MM.1S (cell line): ENCODE results near the gene SPTSSB.

Experiments
- DNase-seq: peaks from one replicate; pipeline ENCODE4 v3.0.0-alpha.2; 2015
- H2AFZ ChIP-seq: fragments of 300-600 bp; sonication (generic); 2 replicates; pipeline ENCODE4 v1.6.0; 2016; ENCODE audit warnings: antibody characterized with exemption, low read length
- H3F3A ChIP-seq: fragments of 300-600 bp; sonication (generic); 2 replicates; pipeline ENCODE4 v1.6.1; 2016; ENCODE audit warnings: mild to moderate bottlenecking, antibody characterized with exemption, low read length, moderate library complexity, mixed read lengths; ENCODE audit not compliant: insufficient read depth
- H3K27ac ChIP-seq: fragments of 300-600 bp; sonication (generic); 2 replicates; pipeline ENCODE4 v1.5.1; 2016; ENCODE audit warnings: mild to moderate bottlenecking, low read length
- H3K27me3 ChIP-seq: fragments of 300-600 bp; sonication (generic); replicated peaks from 2 replicates; pipeline ENCODE4 v1.6.0; 2016; ENCODE audit warnings: low read length; ENCODE audit not compliant: insufficient read depth
- H3K36me3 ChIP-seq: fragments of 300-600 bp; sonication (generic); replicated peaks from 2 replicates; pipeline ENCODE4 v1.6.1; 2016; ENCODE audit warnings: mild to moderate bottlenecking, low read length, mixed read lengths; ENCODE audit not compliant: insufficient read depth
- H3K4me1 ChIP-seq: fragments of 300-600 bp; sonication (generic); 2 replicates; pipeline ENCODE4 v1.6.1; 2016; ENCODE audit warnings: low read length, mixed read lengths
- H3K4me2 ChIP-seq: fragments of 300-600 bp; sonication (generic); 2 replicates; pipeline ENCODE4 v1.6.0; 2016; ENCODE audit warnings: low read depth, low read length
- H3K4me3 ChIP-seq: fragments of 300-600 bp; sonication (generic); 2 replicates; pipeline ENCODE4 v1.5.1; 2016; ENCODE audit warnings: low read length, mixed read lengths
- H3K79me2 ChIP-seq: fragments of 300-600 bp; sonication (generic); 2 replicates; pipeline ENCODE4 v1.6.1; 2016; ENCODE audit warnings: mixed run types, low read length, mixed read lengths
- H3K9ac ChIP-seq: fragments of 300-600 bp; sonication (generic); 2 replicates; pipeline ENCODE4 v1.6.1; 2016; ENCODE audit warnings: low read length, mixed read lengths
- H3K9me2 ChIP-seq: fragments of 300-600 bp; sonication (generic); replicated peaks from 2 replicates; pipeline ENCODE4 v1.6.1; 2016; ENCODE audit warnings: mild to moderate bottlenecking, low read length, mixed read lengths; ENCODE audit not compliant: insufficient read depth
- H3K9me3 ChIP-seq: fragments of 300-600 bp; sonication (generic); replicated peaks from 2 replicates; pipeline ENCODE4 v1.6.1; 2016; ENCODE audit warnings: mild to moderate bottlenecking, low read length, mixed read lengths; ENCODE audit not compliant: insufficient read depth
- H4K20me1 ChIP-seq: fragments of 300-600 bp; sonication (generic); 2 replicates; pipeline ENCODE4 v1.6.1; 2016; ENCODE audit warnings: mild to moderate bottlenecking, low read length, moderate library complexity, mixed read lengths; ENCODE audit not compliant: insufficient read depth
- CTCF ChIP-seq: fragments of 300-600 bp; sonication (generic); IDR thresholded peaks from 2 replicates; pipeline ENCODE4 v1.5.1; 2016; ENCODE audit warnings: antibody characterized with exemption, low read length, mixed read lengths
- EZH2 ChIP-seq: fragments of 300-600 bp; sonication (generic); optimal IDR thresholded peaks from 2 replicates; pipeline ENCODE3; 2017; ENCODE audit warnings: low read depth, mild to moderate bottlenecking, antibody characterized with exemption, low read length, mixed read lengths
- EZH2phosphoT487 ChIP-seq: fragments of 300-600 bp; sonication (generic); IDR thresholded peaks from 2 replicates; pipeline ENCODE4 v1.6.1; 2018; ENCODE audit warnings: antibody characterized with exemption, low read length

Gene SPTSSB

GRCh38 chr3:161406594-161407555 is 35.6 kb upstream of the SPTSSB start:
- H3K9me3 ChIP-seq: no peaks in the 10 kb centered on the region
- TF ChIP-seq EZH2 (no peak), EZH2phosphoT487 (no peak), CTCF (no peak)
- H3F3A ChIP-seq: no peaks in the 10 kb centered on the region
- no peaks in the 10 kb centered on the region for H3K9me2 ChIP-seq
- H3K27me3 ChIP-seq: no peaks in the 10 kb centered on the region
- no peak overlapping the region for H3K9ac ChIP-seq
- peaks cover 18% of the 10 kb centered on the region for H3K4me1 ChIP-seq
- no peak overlapping the region for H2AFZ ChIP-seq
- no peak overlapping the region for H3K4me3 ChIP-seq
- peak overlapping the region; percentile 3; the same call in 1 of the 2 replicates for H3K4me2 ChIP-seq
- no peaks in the 10 kb centered on the region for H3K36me3 ChIP-seq
- no peaks in the 10 kb centered on the region for H3K79me2 ChIP-seq
- peak; percentile 44 for DNase-seq
- H3K27ac ChIP-seq: no peak overlapping the region
- H4K20me1 ChIP-seq: no peaks in the 10 kb centered on the region

DNA sequence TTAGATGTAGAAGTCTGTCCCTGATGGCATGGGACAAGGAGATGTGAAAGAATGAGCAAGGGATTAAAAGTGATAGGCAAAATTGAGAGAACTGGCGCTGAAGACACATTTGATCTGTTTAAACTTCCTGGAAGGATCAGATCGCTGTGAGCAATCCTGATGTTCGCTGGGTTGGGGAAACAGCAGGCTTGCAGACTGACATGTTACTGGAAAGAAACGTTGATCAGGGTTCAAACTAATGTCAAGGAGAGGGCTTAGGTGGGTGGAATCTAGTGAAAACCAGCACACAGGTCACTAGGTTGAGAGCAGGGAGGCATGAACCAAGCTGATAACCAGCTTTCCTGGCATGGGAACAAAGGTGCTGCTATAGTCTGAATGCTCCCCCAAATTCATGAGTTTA is 34.5 kb upstream of the SPTSSB start:
- H4K20me1 ChIP-seq: no peaks in the 10 kb centered on the region
- H3K9me2 ChIP-seq: no peaks in the 10 kb centered on the region
- no peaks in the 10 kb centered on the region for H3K36me3 ChIP-seq
- H3K4me3 ChIP-seq: no peak overlapping the region
- H3K27me3 ChIP-seq: no peaks in the 10 kb centered on the region
- TF ChIP-seq EZH2phosphoT487: no peak
- no peak for TF ChIP-seq CTCF
- no peak for TF ChIP-seq EZH2
- peaks cover 18% of the 10 kb centered on the region for H3K4me1 ChIP-seq
- no peak overlapping the region for H3K4me2 ChIP-seq
- no peak overlapping the region for H3K27ac ChIP-seq
- no peak overlapping the region for H2AFZ ChIP-seq
- H3K9me3 ChIP-seq: no peaks in the 10 kb centered on the region
- H3K9ac ChIP-seq: no peak overlapping the region
- DNase-seq: peak; percentile 5
- H3K79me2 ChIP-seq: no peaks in the 10 kb centered on the region
- H3F3A ChIP-seq: no peaks in the 10 kb centered on the region

GRCh38 chr3:161405087-161405486 is 33.8 kb upstream of the SPTSSB start:
- no peaks in the 10 kb centered on the region for H3F3A ChIP-seq
- no peak overlapping the region for H3K4me3 ChIP-seq
- no peaks in the 10 kb centered on the region for H3K9me3 ChIP-seq
- no peaks in the 10 kb centered on the region for H4K20me1 ChIP-seq
- H3K9me2 ChIP-seq: no peaks in the 10 kb centered on the region
- no peak overlapping the region for H3K9ac ChIP-seq
- no peak overlapping the region for H2AFZ ChIP-seq
- no peak for DNase-seq
- no peaks in the 10 kb centered on the region for H3K79me2 ChIP-seq
- H3K27ac ChIP-seq: no peak overlapping the region
- H3K27me3 ChIP-seq: no peaks in the 10 kb centered on the region
- TF ChIP-seq CTCF (no peak), EZH2phosphoT487 (no peak), EZH2 (no peak)
- H3K4me2 ChIP-seq: no peak overlapping the region
- no peaks in the 10 kb centered on the region for H3K36me3 ChIP-seq
- H3K4me1 ChIP-seq: peaks cover 17% of the 10 kb centered on the region
